Mesothelial cell of epicardium (in vitro differentiated cells): ENCODE measurements around the gene ANKRD53. TPM values are rescaled to one million over a fixed set of nuclear protein-coding genes. Genes with fewer than 3 reads are reported as not detected.
A peak's percentile ranks its signal among the peaks of the same experiment; 100 is the strongest.
"Not testable (repeated sequence)": the region's sequence is repeated elsewhere in the genome, so short reads cannot be mapped to it uniquely, and the experiment has no call there.

Source experiments
- DNase-seq, 2 experiments: peaks; one replicate each; pipeline ENCODE4 v3.0.0; 2021; ENCODE audit warnings: low spot score in 2 of 2; ENCODE audit not compliant: unreplicated experiment in 2 of 2
- H3K27ac Mint-ChIP-seq: 2 replicates; pipeline ENCODE4 v1.8.0; 2021; ENCODE audit warnings: mixed read lengths
- H3K27me3 Mint-ChIP-seq: 2 replicates; pipeline ENCODE4 v1.8.0; 2021; ENCODE audit warnings: low read depth, mixed read lengths
- H3K36me3 Mint-ChIP-seq: 2 replicates; pipeline ENCODE4 v1.8.0; 2021; ENCODE audit warnings: mixed read lengths
- H3K4me1 Mint-ChIP-seq: 2 replicates; pipeline ENCODE4 v1.8.0; 2021; ENCODE audit warnings: mixed read lengths
- H3K4me3 Mint-ChIP-seq: 2 replicates; pipeline ENCODE4 v1.8.0; 2021; ENCODE audit warnings: mild to moderate bottlenecking, moderate library complexity, mixed read lengths
- H3K9me3 Mint-ChIP-seq: 2 replicates; pipeline ENCODE4 v1.8.0; 2021; ENCODE audit warnings: mixed read lengths
- CTCF ChIP-seq: fragments of 200-600 bp; sonication (generic); IDR thresholded peaks from one replicate; pipeline ENCODE4 v1.5.0; 2021; ENCODE audit warnings: antibody characterized with exemption; ENCODE audit not compliant: unreplicated experiment
- total RNA-seq: library from RNA; stranded (reverse); gene quantifications from 3 replicates; pipeline ENCODE4 v1.2.1, GENCODE V29; 2021

Gene ANKRD53
- total RNA-seq, 1 donor from 2014 or later: 4.9 TPM

GRCh38 chr2:70999362-70999761 lies 20.9 kb downstream of the ANKRD53 start:
- Mint-ChIP-seq H3K9me3 (no peaks in the 10 kb centered on the region), H3K36me3 (no peaks in the 10 kb centered on the region), H3K27me3 (peaks cover 15% of the 10 kb centered on the region), H3K27ac (no peak overlapping the region), H3K4me3 (no peak overlapping the region), H3K4me1 (peaks cover 7% of the 10 kb centered on the region)
- no peak for DNase-seq
- no peak for TF ChIP-seq CTCF

GRCh38 chr2:70999931-71000330 lies 21.5 kb downstream of the ANKRD53 start:
- not testable (repeated sequence) for DNase-seq, H3K4me3 Mint-ChIP-seq, H3K27ac Mint-ChIP-seq, H3K9me3 Mint-ChIP-seq, H3K36me3 Mint-ChIP-seq, H3K4me1 Mint-ChIP-seq
- peaks cover 18% of the 10 kb centered on the region for H3K27me3 Mint-ChIP-seq

- peaks cover 25% of the 10 kb centered on the region for H3K27me3 Mint-ChIP-seq
Observed at GRCh38 chr2:71000780-71001591, 22.6 kb downstream of the ANKRD53 start.

GRCh38 chr2:71001592-71001927 lies 23.1 kb downstream of the ANKRD53 start:
- Mint-ChIP-seq H3K4me1 (peaks cover 3% of the 10 kb centered on the region), H3K9me3 (no peaks in the 10 kb centered on the region), H3K36me3 (no peaks in the 10 kb centered on the region), H3K27ac (no peak overlapping the region), H3K27me3 (peaks cover 25% of the 10 kb centered on the region), H3K4me3 (no peak overlapping the region)
- DNase-seq: no peak
- TF ChIP-seq CTCF: no peak

More at GRCh38 chr2:71000780-71001591, 22.6 kb downstream of the ANKRD53 start:
- no peaks in the 10 kb centered on the region for H3K36me3 Mint-ChIP-seq
- peak; percentile 87 for TF ChIP-seq CTCF
- no peak overlapping the region for H3K27ac Mint-ChIP-seq
- H3K4me1 Mint-ChIP-seq: peaks cover 3% of the 10 kb centered on the region
- no peaks in the 10 kb centered on the region for H3K9me3 Mint-ChIP-seq
- DNase-seq: peak in 1 of 2 experiments; percentile 73
- H3K4me3 Mint-ChIP-seq: peak overlapping the region; percentile 53

- Mint-ChIP-seq H3K4me1 (peaks cover 3% of the 10 kb centered on the region), H3K36me3 (no peaks in the 10 kb centered on the region), H3K27me3 (peaks cover 25% of the 10 kb centered on the region), H3K9me3 (no peaks in the 10 kb centered on the region), H3K4me3 (no peak overlapping the region), H3K27ac (no peak overlapping the region)
- no peak for DNase-seq
- no peak for TF ChIP-seq CTCF
Observed at GRCh38 chr2:71001981-71002570, 23.6 kb downstream of the ANKRD53 start.

- Mint-ChIP-seq H3K27ac (no peak overlapping the region), H3K36me3 (no peaks in the 10 kb centered on the region), H3K4me3 (no peak overlapping the region), H3K4me1 (peaks cover 3% of the 10 kb centered on the region), H3K9me3 (no peaks in the 10 kb centered on the region), H3K27me3 (peaks cover 18% of the 10 kb centered on the region)
- DNase-seq: no peak
- no peak for TF ChIP-seq CTCF
Observed at GRCh38 chr2:71003396-71003795, 25.0 kb downstream of the ANKRD53 start.
